Neutrophil (primary cell): ENCODE data around the gene CCDC57.

Experiments
- H3K27ac ChIP-seq: fragments of 200-600 bp; sonication (generic); 2 replicates; pipeline ENCODE4 v1.5.1; 2016; ENCODE audit warnings: mild to moderate bottlenecking, moderate library complexity
- H3K27me3 ChIP-seq: fragments of 200-600 bp; sonication (generic); 2 replicates; pipeline ENCODE4 v1.6.0; 2016; ENCODE audit warnings: mild to moderate bottlenecking
- H3K36me3 ChIP-seq: fragments of 200-600 bp; sonication (generic); 2 replicates; pipeline ENCODE4 v1.5.1; 2017
- H3K4me1 ChIP-seq, 2 experiments: fragments of 200-600 bp in 1 of 2; sonication (generic) in 1 of 2; 1 replicate in 1 of 2; 2 replicates in 1 of 2; pipeline versions ENCODE4 v1.5.1 to v1.6.1; 2013 to 2016; ENCODE audit warnings: low read depth in 1 of 2, low read length in 1 of 2, mild to moderate bottlenecking in 1 of 2, moderate library complexity in 1 of 2; ENCODE audit not compliant: control insufficient read depth in 1 of 2, insufficient read depth in 1 of 2
- H3K4me3 ChIP-seq, 2 experiments: fragments of 200-600 bp in 1 of 2; sonication (generic) in 1 of 2; 1 replicate in 1 of 2; 2 replicates in 1 of 2; pipeline ENCODE4 v1.5.1; 2013 to 2016; ENCODE audit warnings: low read depth in 1 of 2, low read length in 1 of 2, mild to moderate bottlenecking in 1 of 2, moderate library complexity in 1 of 2
- H3K9me3 ChIP-seq: fragments of 200-600 bp; sonication (generic); 2 replicates; pipeline ENCODE4 v1.5.1; 2016
- TF ChIP-seq, protein P1 (sequence below): fragments of 200-600 bp; sonication (generic); IDR thresholded peaks from 2 replicates; pipeline ENCODE4 v1.5.1; 2016; ENCODE audit warnings: antibody characterized with exemption

CCDC57 gene

DNA sequence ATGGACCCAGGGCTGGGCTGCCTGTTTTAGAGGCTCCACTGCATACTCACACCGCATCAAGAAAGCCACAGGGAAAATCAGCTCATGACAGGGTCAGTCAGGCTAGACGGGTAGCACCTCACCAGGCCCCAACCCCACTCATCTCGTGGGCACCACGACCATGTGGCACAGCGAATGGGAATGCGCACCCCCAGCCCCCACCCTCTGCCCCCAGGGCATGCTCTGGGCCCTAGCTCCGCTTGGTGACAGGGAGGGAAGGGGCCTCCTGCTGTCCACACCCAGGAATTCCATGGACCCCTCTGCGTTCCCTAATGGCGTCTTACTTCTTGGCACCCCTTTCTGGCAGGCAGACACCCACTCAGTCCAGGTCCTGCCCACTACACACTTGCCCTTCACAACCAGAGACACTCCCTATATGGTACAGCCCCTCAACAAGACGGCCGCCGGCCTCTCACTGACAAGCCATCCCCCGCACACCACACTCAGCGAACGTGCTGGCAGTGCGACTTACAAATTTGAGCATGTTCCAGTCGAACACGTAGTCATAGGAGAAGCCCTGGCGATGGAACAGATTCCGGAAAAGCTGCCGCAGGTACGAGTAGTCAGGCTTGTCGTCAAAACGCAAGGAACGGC lies 38.3 kb upstream of the CCDC57 start:
- TF ChIP-seq, protein P1, sequence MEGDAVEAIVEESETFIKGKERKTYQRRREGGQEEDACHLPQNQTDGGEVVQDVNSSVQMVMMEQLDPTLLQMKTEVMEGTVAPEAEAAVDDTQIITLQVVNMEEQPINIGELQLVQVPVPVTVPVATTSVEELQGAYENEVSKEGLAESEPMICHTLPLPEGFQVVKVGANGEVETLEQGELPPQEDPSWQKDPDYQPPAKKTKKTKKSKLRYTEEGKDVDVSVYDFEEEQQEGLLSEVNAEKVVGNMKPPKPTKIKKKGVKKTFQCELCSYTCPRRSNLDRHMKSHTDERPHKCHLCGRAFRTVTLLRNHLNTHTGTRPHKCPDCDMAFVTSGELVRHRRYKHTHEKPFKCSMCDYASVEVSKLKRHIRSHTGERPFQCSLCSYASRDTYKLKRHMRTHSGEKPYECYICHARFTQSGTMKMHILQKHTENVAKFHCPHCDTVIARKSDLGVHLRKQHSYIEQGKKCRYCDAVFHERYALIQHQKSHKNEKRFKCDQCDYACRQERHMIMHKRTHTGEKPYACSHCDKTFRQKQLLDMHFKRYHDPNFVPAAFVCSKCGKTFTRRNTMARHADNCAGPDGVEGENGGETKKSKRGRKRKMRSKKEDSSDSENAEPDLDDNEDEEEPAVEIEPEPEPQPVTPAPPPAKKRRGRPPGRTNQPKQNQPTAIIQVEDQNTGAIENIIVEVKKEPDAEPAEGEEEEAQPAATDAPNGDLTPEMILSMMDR = no peak
- no peak overlapping the region for H3K4me3 ChIP-seq
- H3K9me3 ChIP-seq = no peaks in the 10 kb centered on the region
- peaks cover 0 to 8% of the 10 kb centered on the region in 2 experiments for H3K4me1 ChIP-seq
- no peaks in the 10 kb centered on the region for H3K27me3 ChIP-seq
- H3K27ac ChIP-seq = no peak overlapping the region
- peaks cover 100% of the 10 kb centered on the region for H3K36me3 ChIP-seq

DNA sequence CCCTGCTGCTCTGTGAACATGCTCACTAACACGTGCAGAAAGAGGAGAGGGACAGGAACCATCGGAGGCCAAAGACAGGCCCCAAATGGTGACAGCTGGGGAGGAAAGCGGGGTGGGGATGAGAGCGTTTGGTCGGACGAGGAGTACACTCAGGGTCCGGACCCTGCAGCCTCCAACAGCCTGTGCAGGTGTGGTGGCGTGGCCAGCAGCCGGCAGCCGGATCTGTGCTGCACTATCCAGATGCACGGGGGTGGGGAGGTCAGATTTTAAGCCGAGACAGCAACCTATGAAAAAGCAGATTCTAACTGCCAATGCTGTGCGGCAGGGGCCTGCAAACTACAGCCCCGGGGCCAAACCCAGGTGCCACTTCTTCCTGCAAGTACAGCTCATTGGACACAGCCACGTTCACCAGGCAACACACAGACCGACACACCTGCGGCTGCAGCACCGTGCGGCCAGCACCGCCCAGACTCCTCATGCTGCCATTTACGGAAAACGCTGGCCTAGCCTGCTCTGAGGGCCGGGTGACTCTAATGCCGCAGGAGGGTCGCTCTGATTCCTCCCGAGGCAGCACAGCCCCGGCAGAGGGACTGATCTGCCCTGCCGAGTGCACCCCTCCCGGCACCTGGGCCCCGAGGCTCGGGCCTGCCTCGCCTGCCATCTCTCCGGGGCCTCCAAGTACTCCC lies 37.4 kb upstream of the CCDC57 start:
- no peak overlapping the region for H3K27ac ChIP-seq
- no peaks in the 10 kb centered on the region for H3K9me3 ChIP-seq
- H3K4me1 ChIP-seq = peaks cover 0 to 8% of the 10 kb centered on the region in 2 experiments
- H3K4me3 ChIP-seq = no peak overlapping the region
- peaks cover 100% of the 10 kb centered on the region for H3K36me3 ChIP-seq
- TF ChIP-seq, protein P1 = no peak
- H3K27me3 ChIP-seq = no peaks in the 10 kb centered on the region

GRCh38 chr17:82248815-82249674 lies 36.4 kb upstream of the CCDC57 start:
- Histone ChIP-seq H3K4me1 (peaks cover 0 to 8% of the 10 kb centered on the region in 2 experiments), H3K27me3 (no peaks in the 10 kb centered on the region), H3K4me3 (no peak overlapping the region), H3K9me3 (no peaks in the 10 kb centered on the region), H3K36me3 (peaks cover 100% of the 10 kb centered on the region), H3K27ac (no peak overlapping the region)
- TF ChIP-seq, protein P1 = no peak

GRCh38 chr17:82247856-82248671 lies 35.4 kb upstream of the CCDC57 start:
- H3K4me1 ChIP-seq = peaks cover 6 to 16% of the 10 kb centered on the region in 2 experiments
- peak overlapping the region; percentile 82 for H3K27ac ChIP-seq
- H3K4me3 ChIP-seq = no peak overlapping the region
- H3K9me3 ChIP-seq = no peaks in the 10 kb centered on the region
- TF ChIP-seq, protein P1 = no peak
- H3K27me3 ChIP-seq = no peaks in the 10 kb centered on the region
- H3K36me3 ChIP-seq = peaks cover 100% of the 10 kb centered on the region
